Stimulated activated CD4-positive, alpha-beta T cell treated with anti-CD3 and anti-CD28 coated beads, Interleukin-4, amount 100 ng/mL, for 24 hours (primary cell): ENCODE measurements around the gene DDHD1.
"Not testable (repeated sequence)": the region's sequence is repeated elsewhere in the genome, so short reads cannot be mapped to it uniquely, and the experiment has no call there.

ENCODE experiments used
- DNase-seq: peaks from one replicate; pipeline ENCODE4 v3.0.0-alpha.2; 2020

Gene DDHD1

GRCh38 chr14:53151523-53152183 is 1.5 kb downstream of the DDHD1 start:
- DNase-seq, result peak; percentile 50

DNA sequence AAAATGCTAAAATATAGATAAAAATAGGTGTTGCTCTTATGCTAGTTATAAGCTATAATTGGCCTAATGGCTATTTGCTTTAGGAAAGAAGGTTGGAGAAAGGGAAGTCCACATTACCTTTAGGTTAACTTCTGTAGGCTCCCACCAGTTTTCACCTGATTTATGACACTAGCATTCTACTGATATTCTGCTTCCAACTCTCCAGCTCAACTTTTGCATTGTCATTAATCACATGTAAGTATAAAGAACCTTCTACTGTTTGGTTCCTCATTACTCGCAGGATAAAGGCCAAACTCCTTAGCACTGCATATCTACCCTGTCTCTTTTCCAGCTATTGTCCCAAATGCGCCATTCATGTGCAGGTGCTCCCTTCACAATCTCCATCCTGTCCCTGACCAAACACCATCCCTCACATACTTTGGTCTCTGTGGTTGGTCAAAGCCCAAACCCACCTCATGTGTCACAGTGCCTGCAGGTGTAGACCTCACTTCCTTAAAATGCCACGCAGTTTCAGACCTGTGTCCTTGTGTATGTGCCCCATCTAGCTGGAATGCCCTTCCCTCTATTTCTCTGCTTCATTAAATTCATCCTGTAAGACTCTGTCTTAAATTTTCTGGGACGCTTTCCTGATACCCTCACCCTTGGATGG is 3.3 kb downstream of the DDHD1 start:
- DNase-seq, result no peak

- no peak for DNase-seq
These were observed 4.5 kb downstream of the DDHD1 start for GRCh38 chr14:53148671-53149070.

GRCh38 chr14:53147893-53148292 is 5.2 kb downstream of the DDHD1 start:
- DNase-seq, result no peak

- DNase-seq, result no peak
These were observed 5.9 kb downstream of the DDHD1 start for GRCh38 chr14:53147208-53147607.

DNA sequence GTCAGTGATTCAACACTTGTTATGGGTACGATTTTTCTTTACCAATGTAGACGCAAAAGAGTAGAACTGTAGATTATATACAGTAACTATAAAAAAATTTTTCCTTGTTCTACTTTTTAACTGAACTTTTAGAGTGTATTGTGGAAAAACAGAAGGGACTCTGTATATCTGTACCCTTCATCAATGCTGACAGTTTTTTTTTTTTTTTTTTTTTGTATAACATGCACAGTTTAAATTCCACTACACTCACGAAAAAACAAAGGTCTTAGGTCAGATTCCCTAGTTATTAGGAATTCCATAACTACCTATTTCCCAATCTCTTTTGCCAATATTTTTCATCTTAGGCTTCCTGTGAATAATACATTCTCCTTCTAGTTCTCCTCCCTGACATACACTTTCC is 6.4 kb downstream of the DDHD1 start:
- no peak for DNase-seq

GRCh38 chr14:53144244-53144643 is 8.9 kb downstream of the DDHD1 start:
- no peak for DNase-seq

- DNase-seq, result no peak
These were observed 12.5 kb downstream of the DDHD1 start for GRCh38 chr14:53140585-53140984.

- no peak for DNase-seq
These were observed 15.4 kb downstream of the DDHD1 start for GRCh38 chr14:53137568-53138203.

DNA sequence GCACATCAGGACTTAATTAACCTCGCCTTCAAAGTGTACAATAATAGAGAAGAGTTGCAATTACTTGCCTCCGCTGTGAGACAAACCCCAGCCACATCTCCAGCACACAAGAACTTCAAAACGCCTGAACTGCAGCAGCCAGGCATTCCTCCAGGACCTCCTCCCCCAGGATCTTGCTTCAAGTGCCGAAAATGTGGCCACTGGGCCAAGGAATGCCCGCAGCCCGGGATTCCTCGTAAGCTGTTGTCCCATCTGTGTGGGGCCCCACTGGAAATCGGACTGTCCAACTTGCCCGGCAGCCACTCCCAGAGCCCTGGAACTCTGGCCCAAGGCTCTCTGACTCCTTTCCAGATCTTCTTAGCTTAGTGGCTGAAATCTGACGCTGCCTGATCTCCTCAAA is 22.6 kb downstream of the DDHD1 start:
- not testable (repeated sequence) for DNase-seq

DNA sequence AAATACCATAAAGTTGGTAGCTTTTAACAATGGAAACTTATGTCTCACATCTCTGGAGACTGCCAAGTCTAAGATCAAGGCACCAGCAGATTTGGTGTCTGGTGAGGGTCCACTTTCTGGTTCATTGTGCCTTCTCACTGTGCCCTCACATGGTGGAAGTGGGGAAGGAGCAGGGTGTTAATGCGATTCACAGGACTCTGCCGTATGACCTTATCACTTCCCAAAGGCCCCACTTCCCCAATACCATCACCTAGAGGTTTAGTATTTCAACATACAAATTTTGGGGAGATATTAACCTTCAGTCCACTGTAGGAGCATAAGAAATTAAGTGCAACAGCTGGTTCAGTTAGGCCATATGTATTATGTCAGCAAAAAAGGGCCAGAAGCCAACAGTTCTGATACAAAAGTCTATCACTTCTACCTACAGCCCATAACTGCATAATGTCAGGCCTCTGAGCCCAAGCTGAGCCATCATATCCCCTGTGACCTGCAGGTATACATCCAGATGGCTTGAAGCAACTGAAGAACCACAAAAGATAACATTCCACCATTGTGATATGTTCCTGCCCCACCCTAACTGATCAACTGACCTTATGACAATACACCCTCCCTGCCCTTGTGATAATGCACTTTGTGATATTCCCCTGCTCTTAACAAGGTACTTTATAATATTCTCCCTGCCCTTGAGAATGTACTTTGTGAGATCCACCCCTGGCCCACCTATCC is 24.7 kb downstream of the DDHD1 start:
- no peak for DNase-seq

DNA sequence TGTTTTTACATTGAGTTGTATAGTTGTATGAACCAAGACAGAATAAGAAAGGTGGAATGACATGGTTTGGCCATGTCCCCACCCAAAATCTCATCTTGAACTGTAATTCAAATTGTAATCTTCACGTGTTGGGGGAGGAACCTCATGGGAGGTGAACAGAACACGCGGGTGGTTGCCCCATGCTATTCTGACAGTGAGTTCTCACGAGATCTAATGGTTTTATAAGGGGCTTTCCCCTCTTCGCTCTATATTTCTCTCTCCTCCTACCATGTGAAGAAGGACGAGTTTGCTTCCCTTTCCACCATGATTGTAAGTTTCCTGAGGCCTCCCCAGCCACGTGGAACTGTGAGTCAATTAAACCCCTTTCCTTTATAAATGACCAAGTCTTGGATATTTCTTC is 25.3 kb downstream of the DDHD1 start:
- no peak for DNase-seq

GRCh38 chr14:53127151-53127550 is 26.0 kb downstream of the DDHD1 start:
- DNase-seq, result no peak

DNA sequence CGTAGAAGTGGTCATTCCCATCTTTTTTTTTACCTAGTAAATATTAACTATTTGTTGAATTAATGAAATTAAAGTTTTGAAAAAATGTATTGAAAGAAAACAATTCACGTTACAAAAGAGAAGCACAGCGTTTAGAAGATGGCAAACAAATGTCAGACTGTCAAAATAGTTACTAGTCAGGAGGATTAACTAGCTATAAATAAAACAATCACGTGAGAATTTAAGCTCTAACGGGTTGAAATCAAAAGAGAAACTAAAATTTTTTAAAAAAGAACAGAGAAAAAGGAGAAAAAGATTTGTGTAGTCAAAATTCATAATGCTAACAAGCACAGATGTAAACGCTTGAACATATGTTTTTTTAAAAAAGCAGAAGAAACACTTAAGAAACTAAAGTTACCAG is 26.4 kb downstream of the DDHD1 start:
- no peak for DNase-seq

DNA sequence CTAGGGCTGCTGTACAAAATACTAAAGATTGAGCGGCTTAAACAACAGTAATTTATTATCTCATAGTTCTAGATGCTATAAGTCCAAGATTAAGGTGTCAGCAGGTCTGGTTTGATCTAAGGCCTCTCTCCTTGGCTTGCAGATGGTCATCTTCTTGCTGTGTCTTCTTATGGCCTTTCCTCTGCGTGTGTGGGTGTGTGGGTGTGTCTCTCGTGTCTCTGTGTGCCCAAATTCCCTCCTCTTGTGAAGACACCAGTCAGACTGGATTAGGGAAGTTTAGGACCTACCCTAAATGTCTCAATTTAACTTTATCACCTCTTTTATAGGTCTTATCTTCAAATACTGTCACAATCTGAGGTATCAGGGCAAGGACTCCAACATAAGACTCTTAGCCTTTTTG is 28.3 kb downstream of the DDHD1 start:
- no peak for DNase-seq

DNA sequence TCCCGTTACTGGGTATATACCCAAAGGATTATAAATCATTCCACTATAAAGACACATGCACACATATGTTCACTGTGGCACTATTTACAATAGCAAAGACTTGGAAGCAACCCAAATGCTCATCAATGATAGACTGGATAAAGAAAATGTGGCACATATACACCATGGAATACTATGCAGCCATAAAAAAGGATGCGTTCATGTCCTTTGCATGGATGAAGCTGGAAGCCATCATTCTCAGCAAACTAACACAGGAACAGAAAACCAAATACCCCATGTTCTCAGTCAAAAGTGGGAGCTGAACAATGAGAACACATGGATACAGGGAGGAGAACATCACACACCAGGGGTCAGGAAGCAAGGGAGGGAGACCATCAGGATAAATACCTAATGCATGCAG is 31.7 kb downstream of the DDHD1 start:
- not testable (repeated sequence) for DNase-seq

DNA sequence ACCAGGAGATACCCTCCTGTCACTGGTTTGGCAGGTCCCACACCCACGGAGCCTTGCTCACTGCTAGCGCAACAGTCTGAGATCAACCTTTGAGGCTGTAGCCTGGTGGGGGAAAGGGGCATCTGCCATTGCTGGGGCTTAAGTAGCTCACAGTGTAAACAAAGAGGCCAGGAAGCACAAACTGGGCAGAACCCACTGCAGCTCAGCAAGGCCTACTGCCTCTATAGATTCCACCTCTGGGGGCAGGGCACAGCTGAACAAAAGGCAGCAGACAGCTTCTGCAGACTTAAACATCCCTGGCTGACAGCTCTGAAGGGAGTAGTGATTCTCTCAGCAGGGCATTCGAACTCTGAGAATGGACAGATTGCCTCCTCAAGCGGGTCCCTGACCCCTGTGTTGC is 35.6 kb downstream of the DDHD1 start:
- DNase-seq, result not testable (repeated sequence)

DNA sequence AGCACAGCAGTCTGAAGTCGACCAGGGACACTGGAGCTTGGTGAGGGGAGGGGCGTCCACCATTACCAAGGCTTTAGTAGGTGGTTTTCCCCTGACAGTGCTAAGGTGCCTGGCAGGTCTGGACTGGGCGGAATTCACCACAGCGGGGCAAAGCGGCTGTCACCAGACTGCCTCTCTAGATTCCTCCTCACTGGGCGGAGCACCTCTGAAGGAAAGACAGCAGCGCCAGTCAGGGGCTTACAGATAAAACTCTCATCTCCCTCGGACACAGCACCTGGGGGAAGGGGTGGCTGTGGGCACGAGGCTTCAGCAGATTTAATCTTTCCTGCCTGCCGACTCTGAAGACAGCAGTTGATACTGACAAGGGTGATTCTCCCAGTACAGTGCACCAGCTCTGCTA is 39.1 kb downstream of the DDHD1 start:
- no peak for DNase-seq

- DNase-seq, result no peak
These were observed 43.0 kb downstream of the DDHD1 start for GRCh38 chr14:53110096-53110495.

- DNase-seq, result peak; percentile 63
These were observed 43.8 kb downstream of the DDHD1 start for GRCh38 chr14:53109105-53110041.

GRCh38 chr14:53108292-53109104 is 44.6 kb downstream of the DDHD1 start:
- no peak for DNase-seq

DNA sequence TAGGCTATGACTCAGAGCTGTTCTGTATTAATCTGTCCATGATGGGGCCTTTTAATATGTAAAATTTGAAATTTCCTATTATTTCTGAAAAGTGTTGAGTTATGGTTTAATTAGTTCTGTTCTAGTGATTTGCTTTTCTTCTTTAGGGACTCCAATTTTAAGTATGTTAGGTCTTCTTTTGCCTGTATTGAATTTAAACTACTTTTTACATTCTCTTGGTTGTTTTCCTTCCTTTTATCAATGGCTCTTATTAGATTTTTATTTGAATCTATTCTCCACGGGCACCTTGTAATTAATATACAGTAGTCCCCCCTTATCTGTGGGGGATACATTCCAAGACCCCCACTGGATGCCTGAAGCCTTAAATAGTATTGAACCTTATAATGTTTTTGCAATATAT is 46.4 kb downstream of the DDHD1 start:
- DNase-seq, result no peak
